Activated gamma-delta T cell (primary cell): ENCODE data around the gene PSMD1.

ENCODE experiments used
- DNase-seq: peaks from one replicate; lab custom pipeline; 2025; lab: John Stamatoyannopoulos, UW

Gene PSMD1

DNA sequence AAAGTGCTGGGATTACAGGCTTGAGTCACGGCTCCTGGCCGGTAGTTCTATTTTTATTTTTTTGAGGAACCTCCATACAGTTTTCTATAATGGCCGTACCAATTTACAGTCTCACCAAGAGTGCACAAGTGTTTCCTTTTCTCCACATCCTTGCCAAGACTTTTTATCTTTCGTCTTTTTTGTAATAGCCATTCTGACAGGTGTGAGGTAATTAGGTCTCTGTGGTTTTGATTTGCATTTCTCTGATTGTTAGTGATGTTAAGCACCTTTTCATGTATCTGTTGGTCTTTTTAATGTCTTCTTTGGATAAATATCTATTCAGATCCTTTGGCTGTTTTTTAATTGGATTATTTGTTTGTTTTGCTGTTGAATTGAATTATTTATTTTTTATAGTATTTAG, 151.1 kb downstream of the PSMD1 start:
- DNase-seq = no peak

DNA sequence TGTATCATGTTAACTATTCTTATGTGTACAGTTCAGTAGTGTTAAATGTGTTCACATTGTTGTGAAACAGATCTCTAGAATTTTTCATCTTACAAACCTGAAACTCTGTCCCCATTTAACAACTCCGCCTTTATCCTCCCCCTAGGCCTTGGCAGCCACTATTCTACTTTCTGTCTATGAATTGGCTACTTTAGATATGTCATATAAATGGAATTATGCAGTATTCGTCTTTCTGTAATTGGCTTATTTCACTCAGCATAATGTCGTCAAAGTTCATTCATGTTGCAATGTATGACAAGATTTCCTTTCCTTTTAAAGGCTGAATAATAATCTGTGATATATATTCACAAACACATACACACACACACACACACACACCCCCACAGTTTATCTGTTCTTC, 154.1 kb downstream of the PSMD1 start:
- DNase-seq = no peak

DNA sequence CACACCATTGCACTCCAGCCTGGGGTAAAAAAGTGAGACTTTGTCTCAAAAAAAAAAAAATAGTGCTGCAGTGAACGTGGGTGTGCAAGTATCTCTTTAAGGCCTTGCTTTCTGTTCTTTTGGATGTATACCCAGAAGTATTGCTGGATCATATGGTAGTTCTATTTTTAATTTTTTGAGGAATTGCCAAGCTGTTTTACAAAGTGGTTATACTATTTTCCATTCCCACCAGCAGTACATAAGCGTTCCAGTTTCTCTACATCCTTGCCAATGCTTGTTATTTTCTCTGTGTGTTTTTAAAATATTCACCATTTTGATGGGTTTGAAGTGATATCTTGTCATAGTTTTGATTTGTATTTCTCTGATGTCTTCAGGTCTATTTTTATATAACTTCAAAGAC, 154.8 kb downstream of the PSMD1 start:
- DNase-seq = no peak

DNA sequence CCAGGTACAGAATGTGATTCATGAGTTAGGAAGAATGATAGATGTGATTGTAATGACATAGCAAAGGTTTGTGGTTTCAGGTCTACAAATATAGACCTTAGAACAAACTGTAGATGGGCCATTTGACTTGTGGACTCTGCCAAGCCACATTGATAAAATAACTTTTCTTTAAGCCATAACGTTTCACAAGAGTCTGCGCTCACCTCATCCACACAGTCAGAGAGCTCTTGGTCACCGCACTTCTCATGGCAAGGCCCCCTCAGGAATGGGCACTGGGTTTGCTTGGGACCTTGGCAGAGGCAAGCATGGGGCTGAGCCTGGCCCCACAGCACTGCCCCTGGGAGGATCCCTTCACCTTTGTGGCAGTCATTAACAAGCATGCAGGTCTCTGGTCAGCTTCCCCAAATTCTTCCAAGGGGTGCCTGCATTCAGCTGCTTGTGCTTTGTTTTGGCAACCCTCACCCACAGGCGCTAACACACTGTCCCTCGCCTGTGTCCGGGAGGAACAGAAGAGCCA, 155.7 kb downstream of the PSMD1 start:
- no peak for DNase-seq

DNA sequence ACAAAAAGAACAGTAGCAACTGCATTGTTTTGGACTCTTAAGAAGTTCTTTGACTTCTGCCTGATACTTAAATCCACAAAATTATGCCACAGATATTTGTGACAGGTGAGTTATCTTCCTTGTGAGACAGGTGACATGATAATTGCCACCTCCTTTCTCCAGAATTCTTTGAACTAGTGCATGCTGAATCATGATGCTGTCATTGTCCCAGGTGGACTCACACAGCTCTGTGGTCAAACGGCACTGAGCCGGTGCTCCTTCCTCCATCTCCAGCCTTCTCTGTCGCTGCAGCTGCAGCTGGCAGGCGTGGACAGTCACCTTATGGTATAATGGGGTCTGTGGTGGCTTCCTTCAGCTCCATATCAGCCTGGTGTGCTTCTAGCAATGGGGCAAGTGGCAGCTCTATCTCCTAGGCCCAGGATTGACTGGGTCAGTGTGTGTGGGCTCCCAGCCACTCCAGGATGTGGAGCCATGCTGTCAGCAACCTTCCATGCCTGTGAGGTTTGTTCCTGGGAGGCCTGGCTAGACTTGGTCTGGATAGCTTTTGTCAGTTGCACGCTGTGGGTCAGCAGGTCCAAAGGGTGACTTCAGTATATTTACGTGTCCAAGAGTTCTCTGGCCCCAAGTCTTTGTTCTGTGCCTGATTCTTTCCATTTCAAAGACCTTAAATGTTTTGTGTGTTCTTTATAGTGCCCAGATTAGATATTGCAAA, 157.4 kb downstream of the PSMD1 start:
- DNase-seq = no peak

DNA sequence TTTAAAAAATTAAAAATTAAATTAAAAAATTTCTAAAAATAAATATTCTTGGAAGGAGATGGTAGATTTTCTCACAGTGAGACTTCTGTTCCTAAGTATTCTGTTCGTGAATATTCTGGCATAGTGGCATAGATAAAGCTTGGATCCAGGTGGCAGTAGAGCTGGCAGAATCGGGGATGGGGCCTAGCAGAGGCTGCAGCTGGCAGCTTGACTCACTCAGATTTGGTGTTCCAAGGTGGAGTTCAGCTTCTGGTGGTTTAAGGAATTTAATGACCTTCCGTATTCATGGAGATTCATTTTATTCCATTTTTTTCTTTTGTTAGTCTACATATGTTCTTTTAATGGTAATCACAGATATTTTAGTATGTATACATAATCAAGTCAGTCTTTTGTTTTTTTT, 161.7 kb downstream of the PSMD1 start:
- no peak for DNase-seq

DNA sequence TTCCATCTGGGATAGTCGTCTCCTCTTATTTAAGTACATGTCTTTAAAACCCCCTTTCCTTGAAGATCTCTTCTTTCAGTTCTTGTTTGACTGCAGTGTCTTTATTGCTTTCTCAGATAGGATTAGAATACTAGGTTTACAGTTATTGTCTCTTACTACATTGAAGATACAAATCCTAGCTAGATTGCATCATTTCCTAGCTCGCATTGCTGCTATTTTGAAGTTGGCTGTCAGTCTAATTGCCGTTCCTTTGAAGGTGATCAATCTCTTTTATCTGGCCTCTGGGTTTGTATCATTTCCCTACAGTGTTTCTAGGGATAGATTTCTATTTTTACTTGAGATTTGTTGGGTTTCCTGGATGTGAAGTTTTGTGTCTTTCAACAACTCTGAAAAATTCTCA, 162.6 kb downstream of the PSMD1 start:
- no peak for DNase-seq

DNA sequence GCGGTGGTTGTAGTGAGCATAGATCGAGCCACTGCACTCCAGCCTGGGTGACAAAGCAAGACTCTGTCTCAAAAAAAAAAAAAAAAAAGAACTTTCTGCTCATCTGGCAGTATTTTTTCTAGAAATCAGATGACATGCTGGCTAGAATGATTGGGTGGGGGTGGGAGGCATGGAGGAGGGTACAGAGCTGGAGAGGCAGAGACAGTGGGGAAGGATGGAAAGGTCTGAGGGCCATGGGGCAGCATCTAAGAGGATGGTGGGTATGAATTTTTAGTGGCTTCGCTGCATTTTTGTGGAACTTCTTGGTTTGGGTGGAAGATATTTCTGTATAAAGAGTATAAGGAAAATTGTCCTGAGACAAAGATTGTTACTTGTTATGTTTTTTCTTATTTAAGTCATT, 165.1 kb downstream of the PSMD1 start:
- DNase-seq = no peak
